ENCODE results near the gene DLG2.

DNA sequence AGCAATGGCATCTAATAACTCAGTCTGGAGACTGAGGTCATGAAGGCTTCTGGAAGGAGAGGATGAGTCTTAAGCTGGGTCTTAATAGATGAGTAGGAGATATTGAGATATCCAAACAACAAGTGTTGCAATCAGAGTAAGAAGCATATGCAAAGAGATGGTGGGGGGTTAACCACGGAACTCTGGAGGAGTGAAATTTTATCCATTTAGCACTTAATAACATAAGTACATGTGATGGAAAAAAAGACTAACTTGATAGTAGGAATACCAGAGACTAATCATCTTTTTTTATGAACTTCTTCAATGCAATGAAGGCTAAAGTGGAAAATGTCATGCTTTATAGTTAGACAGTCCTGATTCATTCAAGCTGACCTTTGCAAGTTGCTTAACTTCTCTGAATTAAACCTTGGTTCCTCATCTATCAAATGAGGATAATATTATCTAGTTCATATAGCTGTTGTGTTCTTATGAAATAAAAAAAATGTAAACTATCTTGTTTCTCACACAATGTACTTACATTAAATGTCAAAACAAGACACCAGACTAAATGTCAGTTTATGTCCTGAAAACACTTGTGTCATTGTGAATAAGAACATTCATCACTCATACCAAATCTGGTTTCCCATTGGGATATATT lies 1937.9 kb downstream of the DLG2 start:
- TF ChIP-seq, protein P1, sequence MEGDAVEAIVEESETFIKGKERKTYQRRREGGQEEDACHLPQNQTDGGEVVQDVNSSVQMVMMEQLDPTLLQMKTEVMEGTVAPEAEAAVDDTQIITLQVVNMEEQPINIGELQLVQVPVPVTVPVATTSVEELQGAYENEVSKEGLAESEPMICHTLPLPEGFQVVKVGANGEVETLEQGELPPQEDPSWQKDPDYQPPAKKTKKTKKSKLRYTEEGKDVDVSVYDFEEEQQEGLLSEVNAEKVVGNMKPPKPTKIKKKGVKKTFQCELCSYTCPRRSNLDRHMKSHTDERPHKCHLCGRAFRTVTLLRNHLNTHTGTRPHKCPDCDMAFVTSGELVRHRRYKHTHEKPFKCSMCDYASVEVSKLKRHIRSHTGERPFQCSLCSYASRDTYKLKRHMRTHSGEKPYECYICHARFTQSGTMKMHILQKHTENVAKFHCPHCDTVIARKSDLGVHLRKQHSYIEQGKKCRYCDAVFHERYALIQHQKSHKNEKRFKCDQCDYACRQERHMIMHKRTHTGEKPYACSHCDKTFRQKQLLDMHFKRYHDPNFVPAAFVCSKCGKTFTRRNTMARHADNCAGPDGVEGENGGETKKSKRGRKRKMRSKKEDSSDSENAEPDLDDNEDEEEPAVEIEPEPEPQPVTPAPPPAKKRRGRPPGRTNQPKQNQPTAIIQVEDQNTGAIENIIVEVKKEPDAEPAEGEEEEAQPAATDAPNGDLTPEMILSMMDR (IDR thresholded peaks at IDR 0.05; ENCODE audit: low read depth, low read length, poor library complexity, severe bottlenecking) = no peak
- no peak for TF ChIP-seq EZH2phosphoT487 (IDR thresholded peaks at IDR 0.05; ENCODE audit: borderline replicate concordance, low read length)

All from DOHH2 (cell line).